Breast epithelium (tissue), 4 donors: ENCODE results near the gene CREB3L4. TPM values are rescaled to one million over a fixed set of nuclear protein-coding genes. Genes with fewer than 3 reads are reported as not detected.
A peak's percentile ranks its signal among the peaks of the same experiment; 100 is the strongest.

Source experiments
- DNase-seq, 2 donors: peaks; one replicate each; pipeline ENCODE4 v3.0.0-alpha.2; 2019; ENCODE audit warnings: low spot score in 2 of 2
- H3K27ac ChIP-seq, 2 donors: fragments of 200-600 bp; sonication (generic) in 1 of 2; one replicate each; pipeline ENCODE4 v1.5.1; 2016 to 2019; ENCODE audit warnings: mild to moderate bottlenecking in 1 of 2
- H3K27me3 ChIP-seq, 2 donors: fragments of 200-600 bp; sonication (generic) in 1 of 2; one replicate each; pipeline versions ENCODE4 v1.5.1 to v1.6.0; 2017 to 2019; ENCODE audit warnings: control low read depth in 1 of 2, mild to moderate bottlenecking in 1 of 2
- H3K36me3 ChIP-seq: fragments of 200-600 bp; one replicate; pipeline ENCODE4 v1.5.1; 2019
- H3K4me1 ChIP-seq, 2 donors: fragments of 200-600 bp; sonication (generic); one replicate each; pipeline ENCODE4 v1.5.1; 2016 to 2019; ENCODE audit warnings: control low read depth in 1 of 2
- H3K4me3 ChIP-seq, 3 donors: fragments of 200-600 bp; sonication (generic); 1 replicate in 2 of 3; 2 replicates in 1 of 3; pipeline ENCODE4 v1.5.1; 2016 to 2019; ENCODE audit warnings: mild to moderate bottlenecking in 3 of 3, moderate library complexity in 2 of 3
- H3K9me3 ChIP-seq, 2 donors: fragments of 200-600 bp; sonication (generic) in 1 of 2; one replicate each; pipeline ENCODE4 v1.5.1; 2016 to 2019; ENCODE audit warnings: control low read depth in 1 of 2
- CTCF ChIP-seq, 3 donors: fragments of 450-650 bp; IDR thresholded peaks; one replicate each; pipeline ENCODE4 v1.5.1; 2016 to 2017; ENCODE audit warnings: antibody characterized with exemption in 3 of 3, mild to moderate bottlenecking in 3 of 3, moderate library complexity in 3 of 3
- POLR2A ChIP-seq: fragments of 450-650 bp; IDR thresholded peaks from one replicate; pipeline ENCODE4 v1.6.1; 2016; ENCODE audit warnings: antibody characterized with exemption, mild to moderate bottlenecking, moderate library complexity
- POLR2AphosphoS5 ChIP-seq, 3 donors: sonication (generic); formaldehyde crosslinking; IDR thresholded peaks; one replicate each; pipeline ENCODE4 v1.6.1; 2017; ENCODE audit warnings: antibody characterized with exemption in 3 of 3
- intact Hi-C: fragments of 100-400 bp; cut with DNase I; formaldehyde crosslinking; loops from one replicate; pipeline ENCODE4 v1.15.1; 2023; ENCODE audit warnings: low total_unique reads
- total RNA-seq, 3 donors: library from RNA; depleted of rRNA; stranded (reverse); fragments of >200 nt; gene quantifications; one replicate each; pipeline ENCODE4 v1.1.0, GENCODE V29; 2016

The CREB3L4 gene
- total RNA-seq, 3 donors from 2014 or later: 10.6 to 80.5 (median 65.2) TPM

- Histone ChIP-seq H3K27ac (peak overlapping the region; percentile 67 to 77), H3K9me3 (no peaks in the 10 kb centered on the region), H3K4me1 (peaks cover 0 to 8% of the 10 kb centered on the region in 2 donors), H3K36me3 (no peaks in the 10 kb centered on the region), H3K4me3 (peak overlapping the region in 2 of 3 donors; percentile 1 to 76), H3K27me3 (no peaks in the 10 kb centered on the region)
- TF ChIP-seq POLR2AphosphoS5 (IDR thresholded peaks at IDR 0.05) (no peak), POLR2A (no peak), CTCF (IDR thresholded peaks at IDR 0.05) (no peak)
- DNase-seq: no peak
- intact Hi-C loops: no loop called here
Observed at GRCh38 chr1:153984123-153984894, 16.6 kb downstream of the CREB3L4 start.

GRCh38 chr1:153985341-153985912 is 17.7 kb downstream of the CREB3L4 start:
- intact Hi-C loops: no loop called here
- Histone ChIP-seq H3K36me3 (no peaks in the 10 kb centered on the region), H3K9me3 (no peaks in the 10 kb centered on the region), H3K4me1 (peaks cover 3 to 8% of the 10 kb centered on the region in 2 donors), H3K27ac (peak overlapping the region; percentile 67 to 77), H3K4me3 (peak overlapping the region; percentile 59 to 76 (median 66)), H3K27me3 (no peaks in the 10 kb centered on the region)
- TF ChIP-seq POLR2AphosphoS5 (IDR thresholded peaks at IDR 0.05) (peak in 1 of 3 donors; percentile 70), POLR2A (no peak)
- no peak for DNase-seq

GRCh38 chr1:153985941-153986761 is 18.4 kb downstream of the CREB3L4 start, which contains the start of gene RAB13:
Gene RAB13, minus strand, starts transcription at chr1:153986339. Its CDS starts 103 bp downstream, at chr1:153986236.
- TF ChIP-seq CTCF (IDR thresholded peaks at IDR 0.05) (no peak), POLR2AphosphoS5 (IDR thresholded peaks at IDR 0.05) (peak in 2 of 3 donors; percentile 32 to 46)
- intact Hi-C loops: no loop called here
- Histone ChIP-seq H3K27ac (peak within 1 kb of the TSS; percentile 67 to 77), H3K36me3 (no peaks in the 10 kb centered on the region), H3K9me3 (no peaks in the 10 kb centered on the region), H3K4me3 (peak within 1 kb of the TSS; percentile 59 to 76 (median 66)), H3K27me3 (no peaks in the 10 kb centered on the region), H3K4me1 (peaks cover 3 to 8% of the 10 kb centered on the region in 2 donors)
- DNase-seq: peak; percentile 83 to 88

- Histone ChIP-seq H3K4me1 (peaks cover 5 to 15% of the 10 kb centered on the region in 2 donors), H3K9me3 (no peaks in the 10 kb centered on the region), H3K27me3 (no peaks in the 10 kb centered on the region), H3K27ac (no peak overlapping the region), H3K36me3 (no peaks in the 10 kb centered on the region), H3K4me3 (no peak overlapping the region)
- intact Hi-C loops: no loop called here
- no peak for TF ChIP-seq POLR2A
- TF ChIP-seq POLR2AphosphoS5 (IDR thresholded peaks at IDR 0.05): no peak
- TF ChIP-seq CTCF (IDR thresholded peaks at IDR 0.05): no peak
- no peak for DNase-seq
Observed at GRCh38 chr1:153987621-153988020, 19.9 kb downstream of the CREB3L4 start.

DNA sequence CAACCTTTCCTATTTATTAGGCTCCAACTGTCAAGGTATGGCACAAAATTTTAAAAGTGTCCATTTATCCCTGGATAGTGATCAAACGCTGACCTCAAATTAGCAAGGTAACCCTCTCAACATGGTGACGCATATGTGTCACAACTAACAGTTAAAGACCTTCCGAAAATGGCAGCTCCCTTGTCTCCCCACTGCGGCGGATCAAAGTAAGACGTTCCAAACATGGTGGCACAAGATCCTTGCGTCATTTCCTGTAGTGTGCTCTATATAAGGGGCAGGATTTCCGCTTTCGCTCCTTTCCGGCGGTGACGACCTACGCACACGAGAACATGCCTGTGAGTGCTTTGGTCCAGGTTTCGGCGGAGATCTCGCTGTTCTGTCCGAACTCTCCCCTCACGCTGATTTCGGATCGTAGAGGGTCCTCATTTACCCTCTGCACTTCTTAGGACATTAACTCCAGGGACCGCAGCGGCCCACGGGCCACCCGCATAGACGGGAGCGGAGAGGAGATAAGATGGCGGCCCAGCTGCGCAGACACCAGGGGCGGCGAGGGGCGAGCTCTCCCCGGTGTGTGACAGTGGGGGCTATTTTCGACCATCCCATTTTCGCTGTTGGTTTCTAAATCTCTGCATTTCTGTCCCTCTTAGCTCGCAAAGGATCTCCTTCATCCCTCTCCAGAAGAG is 22.9 kb downstream of the CREB3L4 start, which contains the start of gene RPS27:
Gene RPS27 (plus strand): TSS at position 295 of the 683 bp plus-strand sequence. CDS start 35 bp downstream, at position 330.
- peak; percentile 89 to 96 for DNase-seq
- Histone ChIP-seq H3K27me3 (no peaks in the 10 kb centered on the region), H3K36me3 (no peaks in the 10 kb centered on the region), H3K27ac (peak within 1 kb of the TSS; percentile 94 to 96), H3K4me3 (peak within 1 kb of the TSS; percentile 69 to 86 (median 85)), H3K4me1 (peaks cover 8% of the 10 kb centered on the region in 2 donors), H3K9me3 (no peaks in the 10 kb centered on the region)
- TF ChIP-seq POLR2AphosphoS5 (IDR thresholded peaks at IDR 0.05) (peak; percentile 100), CTCF (IDR thresholded peaks at IDR 0.05) (peak in 2 of 3 donors; percentile 18 to 20), POLR2A (peak; percentile 99)
- intact Hi-C loops: no loop called here
